PC-9 (cell line): ENCODE data around the gene CALML5. TPM values are rescaled to one million over a fixed set of nuclear protein-coding genes. Genes with fewer than 3 reads are reported as not detected.

ENCODE experiments used
- BruUV-seq: library from RNA; stranded (reverse); fragments of 400-500 nt; replicated peaks from 2 replicates; lab custom pipeline; 2021; lab: Mats Ljungman, UMichigan
- CTCF ChIA-PET: fragments of 300-600 bp; sonication (Branson Sonifier 250); formaldehyde crosslinking; loops from one replicate; lab custom pipeline; 2022; ENCODE audit warnings: antibody characterized with exemption; lab: Charles Lee
- POLR2A ChIA-PET: fragments of 300-600 bp; sonication (Branson Sonifier 250); formaldehyde crosslinking; loops from one replicate; lab custom pipeline; 2022; ENCODE audit warnings: antibody characterized with exemption; ENCODE audit not compliant: unreplicated experiment; lab: Charles Lee
- DNase-seq, 2 experiments: peaks; one replicate each; pipeline versions ENCODE4 v3.0.0 to v3.0.0-alpha.2; 2015 to 2022; ENCODE audit warnings: mixed read lengths in 1 of 2
- H2AFZ ChIP-seq: fragments of 200-600 bp; sonication (generic); 2 replicates; pipeline ENCODE4 v1.8.1; 2017; ENCODE audit warnings: antibody characterized with exemption
- H3F3A ChIP-seq: fragments of 200-600 bp; sonication (generic); 2 replicates; pipeline ENCODE4 v1.8.1; 2017; ENCODE audit warnings: antibody characterized with exemption, mild to moderate bottlenecking, low read depth; ENCODE audit not compliant: insufficient read depth
- H3K27ac ChIP-seq: fragments of 200-600 bp; sonication (generic); 2 replicates; pipeline ENCODE4 v1.6.1; 2016; ENCODE audit warnings: mixed run types
- H3K27me3 ChIP-seq: fragments of 200-600 bp; sonication (generic); 2 replicates; pipeline ENCODE4 v1.6.1; 2016; ENCODE audit warnings: low read depth, mixed run types; ENCODE audit not compliant: insufficient read depth
- H3K36me3 ChIP-seq: fragments of 200-600 bp; sonication (generic); 2 replicates; pipeline ENCODE4 v1.6.1; 2016; ENCODE audit warnings: low read depth, mixed run types
- H3K4me1 ChIP-seq: fragments of 200-600 bp; sonication (generic); replicated peaks from 2 replicates; pipeline ENCODE4 v1.6.1; 2016; ENCODE audit warnings: mixed run types; ENCODE audit not compliant: insufficient read depth
- H3K4me2 ChIP-seq: fragments of 200-600 bp; sonication (generic); 2 replicates; pipeline ENCODE4 v1.6.1; 2017; ENCODE audit warnings: mixed run types
- H3K4me3 ChIP-seq: fragments of 200-600 bp; sonication (generic); 2 replicates; pipeline ENCODE4 v1.6.1; 2016; ENCODE audit warnings: mixed run types
- H3K79me2 ChIP-seq: fragments of 200-600 bp; sonication (generic); 2 replicates; pipeline ENCODE4 v1.6.1; 2017; ENCODE audit warnings: low read depth, mixed run types
- H3K9me2 ChIP-seq: fragments of 200-600 bp; sonication (generic); 2 replicates; pipeline ENCODE4 v1.8.1; 2017; ENCODE audit warnings: mild to moderate bottlenecking; ENCODE audit not compliant: insufficient read depth
- H3K9me3 ChIP-seq: fragments of 200-600 bp; sonication (generic); 2 replicates; pipeline ENCODE4 v1.8.1; 2016; ENCODE audit warnings: low read depth; ENCODE audit not compliant: insufficient read depth
- H4K20me1 ChIP-seq: fragments of 200-600 bp; sonication (generic); 2 replicates; pipeline ENCODE4 v1.8.1; 2017; ENCODE audit not compliant: insufficient read depth
- CTCF ChIP-seq: fragments of 200-600 bp; sonication (generic); conservative IDR thresholded peaks from 2 replicates; pipeline ENCODE4 v1.6.1; 2017; ENCODE audit warnings: mixed run types, antibody characterized with exemption, mild to moderate bottlenecking, moderate library complexity
- EZH2 ChIP-seq: fragments of 200-600 bp; sonication (generic); IDR thresholded peaks from 2 replicates; pipeline ENCODE4 v1.8.0; 2017; ENCODE audit warnings: antibody characterized with exemption, low read depth
- intact Hi-C: fragments of 100-400 bp; cut with micrococcal nuclease; formaldehyde crosslinking; loops from one replicate; pipeline ENCODE4 v1.10.0; 2022; ENCODE audit not compliant: unreplicated experiment
- total RNA-seq: library from RNA; stranded (reverse); gene quantifications from 2 replicates; pipeline ENCODE4 v1.2.3, GENCODE V29; 2021

Gene CALML5
- total RNA-seq, 1 experiment from 2014 or later, result 3.0 TPM

- H3K4me2 ChIP-seq, result no peak overlapping the region
- no peaks in the 10 kb centered on the region for H3K9me3 ChIP-seq
- TF ChIP-seq CTCF (no peak), EZH2 (no peak)
- BruUV-seq, result no TSS peak
- no peaks in the 10 kb centered on the region for H3K9me2 ChIP-seq
- no peaks in the 10 kb centered on the region for H3K27me3 ChIP-seq
- peaks cover 10% of the 10 kb centered on the region; the same call in 1 of the 2 replicates for H3K36me3 ChIP-seq
- H3K27ac ChIP-seq, result no peak overlapping the region
- H3F3A ChIP-seq, result peaks cover 54% of the 10 kb centered on the region
- ChIA-PET CTCF (no interaction called here), POLR2A (no interaction called here)
- no peak overlapping the region for H3K4me3 ChIP-seq
- peaks cover 11% of the 10 kb centered on the region; the same call in 1 of the 2 replicates for H3K79me2 ChIP-seq
- intact Hi-C loops, result no loop called here
- H3K4me1 ChIP-seq, result peaks cover 76% of the 10 kb centered on the region
- no peaks in the 10 kb centered on the region for H4K20me1 ChIP-seq
- H2AFZ ChIP-seq, result no peak overlapping the region
- no peak for DNase-seq
These were observed 42.7 kb upstream of the CALML5 start for GRCh38 chr10:5542100-5542499.

GRCh38 chr10:5540891-5541290, 41.5 kb upstream of the CALML5 start:
- BruUV-seq, result no TSS peak
- Histone ChIP-seq H3K79me2 (peaks cover 11% of the 10 kb centered on the region; the same call in 1 of the 2 replicates), H3K36me3 (peaks cover 10% of the 10 kb centered on the region; the same call in 1 of the 2 replicates), H4K20me1 (no peaks in the 10 kb centered on the region), H3K4me2 (peak overlapping the region; percentile 49; the same call in 1 of the 2 replicates), H3K9me3 (no peaks in the 10 kb centered on the region), H3K9me2 (no peaks in the 10 kb centered on the region), H3K4me1 (peaks cover 64% of the 10 kb centered on the region), H3K27ac (peak overlapping the region; percentile 44), H2AFZ (no peak overlapping the region), H3K4me3 (no peak overlapping the region), H3K27me3 (no peaks in the 10 kb centered on the region), H3F3A (peaks cover 43% of the 10 kb centered on the region)
- DNase-seq, result peak in 1 of 2 experiments; percentile 63
- CTCF ChIA-PET, result no interaction called here
- intact Hi-C loops, result no loop called here
- POLR2A ChIA-PET, result no interaction called here
- TF ChIP-seq CTCF (no peak), EZH2 (no peak)

GRCh38 chr10:5540080-5540479, 40.7 kb upstream of the CALML5 start:
- Histone ChIP-seq H3K27ac (no peak overlapping the region), H3F3A (peaks cover 37% of the 10 kb centered on the region), H3K36me3 (peaks cover 10% of the 10 kb centered on the region; the same call in 1 of the 2 replicates), H2AFZ (no peak overlapping the region), H4K20me1 (no peaks in the 10 kb centered on the region), H3K9me2 (no peaks in the 10 kb centered on the region), H3K4me3 (no peak overlapping the region), H3K79me2 (peaks cover 6% of the 10 kb centered on the region; the same call in 1 of the 2 replicates), H3K9me3 (no peaks in the 10 kb centered on the region), H3K4me2 (no peak overlapping the region), H3K27me3 (no peaks in the 10 kb centered on the region), H3K4me1 (peaks cover 64% of the 10 kb centered on the region)
- intact Hi-C loops, result no loop called here
- ChIA-PET CTCF (no interaction called here), POLR2A (no interaction called here)
- BruUV-seq, result no TSS peak
- TF ChIP-seq CTCF (no peak), EZH2 (no peak)
- no peak for DNase-seq
